H9 (cell line): ENCODE results near the gene PRRT1B. TPM values are rescaled to one million over a fixed set of nuclear protein-coding genes. Genes with fewer than 3 reads are reported as not detected.

Source experiments
- DNase-seq: peaks from one replicate; pipeline ENCODE4 v3.0.0-alpha.2; 2017
- H2AFZ ChIP-seq: one replicate; pipeline ENCODE4 v1.6.1; 2013; ENCODE audit warnings: mild to moderate bottlenecking, low read length, control low read depth, moderate library complexity
- H2AK5ac ChIP-seq: 2 replicates; pipeline ENCODE4 v1.6.1; 2013; ENCODE audit warnings: low read length, control low read depth, mixed read lengths; ENCODE audit not compliant: insufficient read length
- H2BK120ac ChIP-seq: one replicate; pipeline ENCODE4 v1.6.1; 2013; ENCODE audit warnings: low read depth, mild to moderate bottlenecking, low read length, control low read depth, inconsistent platforms; ENCODE audit not compliant: poor library complexity, severe bottlenecking
- H2BK12ac ChIP-seq: 2 replicates; pipeline ENCODE4 v1.6.1; 2013; ENCODE audit warnings: low read length, control low read depth, mixed read lengths, low read depth; ENCODE audit not compliant: insufficient read length
- H2BK15ac ChIP-seq: 2 replicates; pipeline ENCODE4 v1.6.1; 2013; ENCODE audit warnings: low read depth, low read length, control low read depth
- H2BK20ac ChIP-seq: one replicate; pipeline ENCODE4 v1.6.1; 2013; ENCODE audit warnings: low read depth, mild to moderate bottlenecking, low read length, control low read depth, inconsistent platforms; ENCODE audit not compliant: poor library complexity, severe bottlenecking
- H2BK5ac ChIP-seq: 2 replicates; pipeline ENCODE4 v1.6.1; 2013; ENCODE audit warnings: low read length, control low read depth, mixed read lengths; ENCODE audit not compliant: insufficient read length
- H3K14ac ChIP-seq: 2 replicates; pipeline ENCODE4 v1.6.1; 2013; ENCODE audit warnings: low read length, control low read depth; ENCODE audit not compliant: insufficient read depth
- H3K18ac ChIP-seq: 2 replicates; pipeline ENCODE4 v1.6.1; 2013; ENCODE audit warnings: low read depth, mild to moderate bottlenecking, mixed read lengths, low read length, control low read depth; ENCODE audit not compliant: insufficient read length
- H3K23ac ChIP-seq: 2 replicates; pipeline ENCODE4 v1.6.1; 2013; ENCODE audit warnings: low read length, control low read depth, mixed read lengths, low read depth; ENCODE audit not compliant: insufficient read length
- H3K23me2 ChIP-seq: 2 replicates; pipeline ENCODE4 v1.6.1; 2013; ENCODE audit warnings: low read depth, mild to moderate bottlenecking, mixed read lengths, low read length, control low read depth; ENCODE audit not compliant: insufficient read length, poor library complexity, severe bottlenecking
- H3K27ac ChIP-seq: 2 replicates; pipeline ENCODE4 v1.5.1; 2013; ENCODE audit warnings: low read length, control low read depth, mixed read lengths, low read depth; ENCODE audit not compliant: insufficient read length
- H3K27me3 ChIP-seq: 2 replicates; pipeline ENCODE4 v1.6.1; 2013; ENCODE audit warnings: low read length, control low read depth, inconsistent platforms; ENCODE audit not compliant: insufficient read depth
- H3K4ac ChIP-seq: 2 replicates; pipeline ENCODE4 v1.6.1; 2013; ENCODE audit warnings: low read depth, mild to moderate bottlenecking, control low read depth, inconsistent platforms, low read length, moderate library complexity
- H3K4me1 ChIP-seq: 2 replicates; pipeline ENCODE4 v1.6.1; 2013; ENCODE audit warnings: low read length, control low read depth, inconsistent platforms; ENCODE audit not compliant: insufficient read depth
- H3K4me2 ChIP-seq: 2 replicates; pipeline ENCODE4 v1.6.1; 2013; ENCODE audit warnings: low read length, control low read depth, mixed read lengths; ENCODE audit not compliant: insufficient read length, insufficient read depth
- H3K56ac ChIP-seq: 2 replicates; pipeline ENCODE4 v1.6.1; 2013; ENCODE audit warnings: low read depth, mild to moderate bottlenecking, mixed read lengths, low read length, control low read depth; ENCODE audit not compliant: insufficient read length
- H3K79me1 ChIP-seq: 2 replicates; pipeline ENCODE4 v1.6.1; 2013; ENCODE audit warnings: low read depth, mild to moderate bottlenecking, moderate library complexity, low read length, control low read depth, inconsistent platforms; ENCODE audit not compliant: insufficient read depth, poor library complexity, severe bottlenecking
- H3K79me2 ChIP-seq: 2 replicates; pipeline ENCODE4 v1.6.1; 2013; ENCODE audit warnings: low read length, control low read depth, inconsistent platforms; ENCODE audit not compliant: insufficient read depth
- H3K9ac ChIP-seq: 2 replicates; pipeline ENCODE4 v1.6.1; 2013; ENCODE audit warnings: low read length, control low read depth, mixed read lengths; ENCODE audit not compliant: insufficient read length; ENCODE audit errors: extremely low read depth
- H3K9me3 ChIP-seq: one replicate; pipeline ENCODE4 v1.6.1; 2013; ENCODE audit warnings: low read depth, low read length, inconsistent platforms; ENCODE audit not compliant: control insufficient read depth
- H3T11ph ChIP-seq: one replicate; pipeline ENCODE4 v1.6.1; 2013; ENCODE audit warnings: mild to moderate bottlenecking, low read length, control low read depth, inconsistent platforms
- H4K20me1 ChIP-seq: one replicate; pipeline ENCODE4 v1.6.1; 2013; ENCODE audit not compliant: control insufficient read depth, insufficient read length, insufficient read depth
- H4K5ac ChIP-seq: 2 replicates; pipeline ENCODE4 v1.6.1; 2013; ENCODE audit warnings: low read depth, mild to moderate bottlenecking, mixed read lengths, low read length, control low read depth; ENCODE audit not compliant: insufficient read length
- H4K8ac ChIP-seq: replicated peaks from 2 replicates; pipeline ENCODE4 v1.6.1; 2013; ENCODE audit warnings: low read length, control low read depth, mixed read lengths, low read depth; ENCODE audit not compliant: insufficient read length
- H4K91ac ChIP-seq: 2 replicates; pipeline ENCODE4 v1.6.1; 2013; ENCODE audit warnings: low read depth, mild to moderate bottlenecking, moderate library complexity, mixed read lengths, low read length, control low read depth; ENCODE audit not compliant: insufficient read length
- H3K27ac Mint-ChIP-seq, 3 experiments: 2 replicates in 2 of 3; 3 replicates in 1 of 3; pipeline ENCODE4 v1.8.0; 2020 to 2021; ENCODE audit warnings: mixed read lengths in 3 of 3, mild to moderate bottlenecking in 1 of 3, moderate library complexity in 1 of 3
- H3K27me3 Mint-ChIP-seq: 2 replicates; pipeline ENCODE4 v1.8.0; 2021; ENCODE audit warnings: low read depth, mild to moderate bottlenecking, moderate library complexity, mixed read lengths
- H3K36me3 Mint-ChIP-seq, 3 experiments: 2 replicates in 2 of 3; 3 replicates in 1 of 3; pipeline ENCODE4 v1.8.0; 2020 to 2021; ENCODE audit warnings: low read depth in 3 of 3, mixed read lengths in 3 of 3; ENCODE audit not compliant: insufficient read depth in 1 of 3
- H3K4me1 Mint-ChIP-seq, 2 experiments: 2 replicates each; pipeline ENCODE4 v1.8.0; 2020; ENCODE audit warnings: mixed read lengths in 2 of 2
- H3K4me3 Mint-ChIP-seq, 2 experiments: 2 replicates in 1 of 2; 3 replicates in 1 of 2; pipeline ENCODE4 v1.8.0; 2020 to 2021; ENCODE audit warnings: mild to moderate bottlenecking in 2 of 2, mixed read lengths in 2 of 2, moderate library complexity in 1 of 2
- H3K9me3 Mint-ChIP-seq, 2 experiments: 2 replicates in 1 of 2; 3 replicates in 1 of 2; pipeline ENCODE4 v1.8.0; 2020; ENCODE audit warnings: mild to moderate bottlenecking in 2 of 2, mixed read lengths in 2 of 2, moderate library complexity in 1 of 2
- CTCF ChIP-seq: fragments of 200-600 bp; sonication (generic); conservative IDR thresholded peaks from 3 replicates; pipeline ENCODE4 v1.8.0; 2021; ENCODE audit warnings: antibody characterized with exemption, mild to moderate bottlenecking
- WGBS: extraction: QIAGEN DNeasy Blood & Tissue Kit; methylation state at CpG from one replicate; pipeline ENCODE4 v1.1.7; 2013; ENCODE audit warnings: missing lambda C conversion rate, low lambda C conversion rate, mixed read lengths; ENCODE audit not compliant: insufficient read length; ENCODE audit errors: extremely low coverage; 5-methylcytosine and 5-hydroxymethylcytosine counted together
- total RNA-seq: library from RNA; stranded (reverse); gene quantifications from 2 replicates; pipeline ENCODE4 v1.2.1, GENCODE V29; 2021

The PRRT1B gene
- total RNA-seq, 1 experiment from 2014 or later = 1.0 TPM

- Histone ChIP-seq H3K27ac (peak overlapping the region; percentile 15), H3K23ac (no peak overlapping the region), H3K27me3 (no peaks in the 10 kb centered on the region), H3K79me1 (no peaks in the 10 kb centered on the region), H4K20me1 (no peaks in the 10 kb centered on the region), H3K18ac (peak overlapping the region; percentile 37), H2AFZ (no peak overlapping the region), H2AK5ac (no peak overlapping the region), H2BK15ac (no peak overlapping the region), H4K91ac (no peak overlapping the region), H2BK20ac (no peak overlapping the region), H3K4ac (no peak overlapping the region; the same call in 1 of the 2 replicates), H4K8ac (no peak overlapping the region), H3K79me2 (no peaks in the 10 kb centered on the region), H2BK5ac (no peak overlapping the region), H2BK12ac (no peak overlapping the region), H3T11ph (no peak overlapping the region), H4K5ac (no peak overlapping the region), H3K4me1 (peaks cover 2% of the 10 kb centered on the region; the same call in 1 of the 2 replicates), H3K23me2 (no peaks in the 10 kb centered on the region), H3K9ac (no peak overlapping the region), H3K4me2 (no peak overlapping the region), H3K14ac (peak overlapping the region; percentile 73), H3K56ac (no peak overlapping the region), H2BK120ac (no peak overlapping the region), H3K9me3 (no peaks in the 10 kb centered on the region)
- peak overlapping the region in 1 of 2 experiments; percentile 27; a peak in 2 of 5 replicates for H3K4me3 Mint-ChIP-seq
- DNase-seq = peak; percentile 91
- no CpG with 5 or more reads among the region's 12 CpGs for WGBS
- TF ChIP-seq CTCF = no peak
- peak overlapping the region; percentile 95 to 99 (median 97) for H3K27ac Mint-ChIP-seq
- no peaks in the 10 kb centered on the region for H3K9me3 Mint-ChIP-seq
- H3K4me1 Mint-ChIP-seq = peaks cover 33 to 34% of the 10 kb centered on the region in 2 experiments
- no peaks in the 10 kb centered on the region for H3K27me3 Mint-ChIP-seq
- peaks cover 2 to 7% (median 3%) of the 10 kb centered on the region in 3 experiments; a peak in 4 of 7 replicates for H3K36me3 Mint-ChIP-seq
Observed at GRCh38 chr9:131608493-131609037, 63.2 kb downstream of the PRRT1B start.

Other genes starting within 250 kb of the PRRT1B start
- 243 and 251 TPM in 2 replicates for gene PRRC2B, start 151.4 kb upstream of the PRRT1B start, total RNA-seq
- gene POMT1, start 42.6 kb upstream of the PRRT1B start, total RNA-seq = 34.0 and 34.1 TPM in 2 replicates
- 51.2 and 54.2 TPM in 2 replicates for gene UCK1, start 14.3 kb upstream of the PRRT1B start, total RNA-seq
- gene RAPGEF1, start 194.6 kb downstream of the PRRT1B start, total RNA-seq = 53.9 and 55.6 TPM in 2 replicates